Raji (cell line): ENCODE measurements around the gene CLEC6A.

Experiments
- POLR2A ChIP-seq: IDR thresholded peaks from 2 replicates; pipeline ENCODE4 v1.6.1; 2011; ENCODE audit warnings: low read depth, low read length, control low read depth; ENCODE audit not compliant: insufficient read depth

Gene CLEC6A

DNA sequence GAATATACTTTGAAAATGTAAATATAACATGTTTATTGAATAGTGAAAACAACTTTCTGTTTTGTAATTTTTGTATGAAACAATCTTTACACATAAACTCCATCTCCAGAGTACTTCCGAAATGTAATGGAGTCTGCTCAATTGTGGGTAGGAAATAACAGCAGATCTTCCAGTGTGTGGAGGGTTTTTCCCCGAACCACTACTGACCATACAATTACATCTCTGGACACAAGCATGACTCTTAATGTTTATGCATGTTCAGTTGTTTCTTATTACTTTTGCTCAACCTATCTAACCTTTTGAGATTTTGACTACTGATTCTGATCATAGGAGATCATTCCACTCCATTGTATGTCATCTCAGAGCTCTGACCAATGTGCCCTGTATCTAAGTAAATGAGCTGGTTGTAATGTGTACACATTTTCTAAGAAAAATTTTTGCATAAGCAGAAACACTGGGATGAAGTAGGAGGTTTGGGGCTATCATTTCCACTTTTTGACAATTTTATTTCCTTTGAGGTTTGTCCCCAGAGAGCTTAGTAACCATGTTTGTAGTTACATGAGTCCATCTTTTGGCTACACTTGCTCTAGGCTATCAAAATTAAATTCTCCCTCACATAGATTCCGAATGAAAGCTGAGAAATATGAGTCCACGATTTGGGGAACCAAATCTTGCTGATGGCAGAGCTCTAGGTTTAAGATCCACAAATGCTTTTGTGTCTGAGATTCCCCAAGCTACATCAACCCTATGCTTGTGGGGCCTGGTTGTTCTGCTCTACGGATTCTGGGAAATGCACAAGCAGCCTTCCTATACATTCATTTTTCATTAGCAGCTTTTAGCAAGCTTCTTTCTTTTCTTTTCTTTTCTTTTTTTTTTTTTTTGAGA lies 36.1 kb downstream of the CLEC6A start:
- TF ChIP-seq POLR2A, result no peak

DNA sequence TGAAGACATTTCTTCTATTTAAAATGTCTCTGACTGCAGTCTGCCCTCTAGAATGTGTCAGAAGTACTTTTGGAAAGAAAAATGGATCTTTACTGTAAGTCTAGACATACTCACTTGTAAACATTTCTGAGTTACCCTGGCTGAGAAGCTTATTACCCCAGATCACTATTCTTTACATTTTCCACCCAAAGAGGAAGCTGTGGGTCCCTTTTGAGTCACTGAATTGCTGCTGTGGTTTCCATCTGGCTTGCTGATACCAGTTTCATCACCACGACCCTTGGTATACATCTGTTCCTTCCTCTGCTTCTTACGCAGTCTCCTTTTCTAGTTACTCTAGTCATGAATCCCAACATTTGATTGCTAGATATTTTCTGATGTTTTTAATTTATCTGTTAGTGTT lies 37.3 kb downstream of the CLEC6A start:
- no peak for TF ChIP-seq POLR2A

DNA sequence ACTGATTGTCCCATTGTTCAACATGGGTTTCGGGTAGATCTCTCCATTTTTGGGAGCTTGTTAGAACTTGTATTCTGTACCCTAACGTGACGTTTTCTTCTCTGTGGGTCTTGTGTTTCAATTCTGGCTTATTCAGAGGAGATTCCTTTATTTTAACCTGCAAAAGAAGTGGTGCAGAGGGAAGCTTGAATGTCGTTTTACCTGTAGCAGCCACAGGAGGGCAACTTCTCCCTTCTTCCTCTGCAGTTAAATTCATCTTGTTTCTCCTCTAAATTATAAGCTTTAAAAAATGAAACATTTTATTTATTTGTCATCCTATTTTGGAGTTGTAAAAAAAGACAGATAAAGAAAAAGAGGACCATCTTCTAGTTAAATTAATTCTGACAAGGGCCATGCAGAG lies 43.9 kb downstream of the CLEC6A start:
- TF ChIP-seq POLR2A, result no peak

DNA sequence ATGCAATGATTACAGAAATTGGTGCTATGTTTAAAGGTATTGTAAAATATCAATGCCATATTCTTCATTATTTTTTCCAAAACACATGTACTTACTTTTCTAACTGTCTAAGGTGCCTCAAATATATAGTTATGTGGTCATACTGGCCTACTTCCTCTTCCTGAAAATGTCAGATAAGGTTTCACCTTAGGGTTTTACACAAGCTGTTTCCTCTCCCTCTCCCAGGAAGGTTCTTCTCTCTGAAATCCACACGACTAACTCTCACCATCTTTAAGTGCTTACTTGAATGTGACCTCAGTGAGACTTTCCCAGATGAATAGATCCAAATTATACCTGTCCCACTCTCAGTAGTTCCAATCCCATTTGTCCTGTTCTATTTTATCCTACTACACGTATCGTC lies 46.0 kb downstream of the CLEC6A start:
- no peak for TF ChIP-seq POLR2A

- no peak for TF ChIP-seq POLR2A
These were observed 48.6 kb downstream of the CLEC6A start for GRCh38 chr12:8504351-8504750.

DNA sequence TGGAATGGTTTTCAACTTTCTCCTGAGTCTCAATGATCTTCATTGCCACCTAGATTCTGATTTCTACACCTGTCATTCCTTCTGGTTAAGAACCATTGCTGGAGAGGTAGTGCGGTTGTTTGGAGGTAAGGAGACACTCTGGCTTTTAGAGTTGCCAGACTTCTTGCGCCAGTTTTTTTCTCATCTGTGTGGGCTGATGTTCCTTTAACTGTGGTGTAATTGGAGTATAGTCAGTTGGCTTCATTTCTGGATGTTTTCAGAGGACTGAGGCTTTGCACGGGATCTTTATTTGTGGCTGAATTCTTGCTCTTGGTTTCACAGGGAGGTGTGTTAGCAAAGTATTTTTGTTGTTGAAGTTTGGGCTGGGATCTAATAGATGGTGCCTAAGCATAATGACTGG lies 51.8 kb downstream of the CLEC6A start:
- no peak for TF ChIP-seq POLR2A

GRCh38 chr12:8508223-8508622 lies 52.5 kb downstream of the CLEC6A start:
- TF ChIP-seq POLR2A, result no peak

- TF ChIP-seq POLR2A, result no peak
These were observed 53.4 kb downstream of the CLEC6A start for GRCh38 chr12:8508910-8509841.

- TF ChIP-seq POLR2A, result no peak
These were observed 57.5 kb downstream of the CLEC6A start, which contains the start of gene CLEC4D for GRCh38 chr12:8513256-8513655. CLEC4D (plus strand) TSS chr12:8513503; CDS start chr12:8513733, 230 bp downstream.

- TF ChIP-seq POLR2A, result no peak
These were observed 62.2 kb downstream of the CLEC6A start for GRCh38 chr12:8517971-8518370.

DNA sequence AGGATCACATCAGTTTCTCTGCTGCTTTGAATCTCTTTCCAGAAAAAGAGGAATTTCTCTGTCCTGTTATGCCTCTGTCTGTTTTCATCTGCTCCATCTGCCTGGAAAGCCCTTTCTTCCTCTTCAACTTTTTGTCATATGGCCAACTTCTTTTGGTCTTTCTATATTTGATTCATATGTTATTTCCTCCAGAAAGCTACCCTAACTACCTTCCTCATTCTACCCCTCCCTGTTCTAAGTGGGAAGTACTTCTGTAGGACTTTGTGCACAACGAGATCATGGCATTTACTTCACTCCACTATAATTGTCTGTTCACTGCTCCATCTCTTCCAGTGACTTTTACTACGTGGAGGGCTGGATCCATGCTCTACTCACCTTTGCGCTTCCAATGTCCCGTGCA lies 63.4 kb downstream of the CLEC6A start:
- TF ChIP-seq POLR2A, result no peak

GRCh38 chr12:8527250-8528130 lies 71.7 kb downstream of the CLEC6A start:
- TF ChIP-seq POLR2A, result no peak
